ENCODE measurements around the gene AUTS2. TPM values are rescaled to one million over a fixed set of nuclear protein-coding genes. Genes with fewer than 3 reads are reported as not detected.
"Not testable (repeated sequence)": the region's sequence is repeated elsewhere in the genome, so short reads cannot be mapped to it uniquely, and the experiment has no call there.

The AUTS2 gene
- total and polyA plus RNA-seq, 10 donors: 6.1 to 54.8 (median 29.1) TPM

DNA sequence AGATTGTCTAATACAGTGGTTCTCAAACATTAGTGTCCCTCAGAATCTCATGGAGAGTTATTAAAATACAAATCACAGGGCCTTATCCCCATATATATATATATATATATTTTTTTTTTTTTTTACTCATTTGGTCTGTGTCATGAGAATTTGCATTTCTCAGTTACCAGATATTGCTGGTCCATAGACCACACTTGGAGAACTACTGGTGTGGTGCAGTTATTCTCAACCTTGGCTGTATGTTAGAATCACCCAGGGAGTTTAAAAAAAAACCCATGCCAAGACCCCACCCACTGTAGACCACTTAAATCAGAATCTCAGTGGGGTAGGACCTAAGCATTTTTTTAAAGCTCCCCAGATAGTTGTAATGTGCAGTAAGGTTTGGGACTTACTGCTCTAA, 179.9 kb downstream of the AUTS2 start:
- no peak for DNase-seq
- Histone ChIP-seq H3K4me3 (no peak overlapping the region), H3K27ac (no peak overlapping the region), H3K9me3 (no peaks in the 10 kb centered on the region), H3K4me1 (no peaks in the 10 kb centered on the region), H3K27me3 (replicated peaks in 1 of 7) (no peaks in the 10 kb centered on the region), H3K36me3 (no peaks in the 10 kb centered on the region)
- intact Hi-C loops (cut with DNase I; ENCODE audit: low total_unique reads): no loop called here
- TF ChIP-seq POLR2AphosphoS5 (IDR thresholded peaks at IDR 0.05) (no peak), POLR2A (IDR thresholded peaks at IDR 0.05) (no peak)
- TF ChIP-seq, protein P1, sequence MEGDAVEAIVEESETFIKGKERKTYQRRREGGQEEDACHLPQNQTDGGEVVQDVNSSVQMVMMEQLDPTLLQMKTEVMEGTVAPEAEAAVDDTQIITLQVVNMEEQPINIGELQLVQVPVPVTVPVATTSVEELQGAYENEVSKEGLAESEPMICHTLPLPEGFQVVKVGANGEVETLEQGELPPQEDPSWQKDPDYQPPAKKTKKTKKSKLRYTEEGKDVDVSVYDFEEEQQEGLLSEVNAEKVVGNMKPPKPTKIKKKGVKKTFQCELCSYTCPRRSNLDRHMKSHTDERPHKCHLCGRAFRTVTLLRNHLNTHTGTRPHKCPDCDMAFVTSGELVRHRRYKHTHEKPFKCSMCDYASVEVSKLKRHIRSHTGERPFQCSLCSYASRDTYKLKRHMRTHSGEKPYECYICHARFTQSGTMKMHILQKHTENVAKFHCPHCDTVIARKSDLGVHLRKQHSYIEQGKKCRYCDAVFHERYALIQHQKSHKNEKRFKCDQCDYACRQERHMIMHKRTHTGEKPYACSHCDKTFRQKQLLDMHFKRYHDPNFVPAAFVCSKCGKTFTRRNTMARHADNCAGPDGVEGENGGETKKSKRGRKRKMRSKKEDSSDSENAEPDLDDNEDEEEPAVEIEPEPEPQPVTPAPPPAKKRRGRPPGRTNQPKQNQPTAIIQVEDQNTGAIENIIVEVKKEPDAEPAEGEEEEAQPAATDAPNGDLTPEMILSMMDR (IDR thresholded peaks at IDR 0.05 in 8 of 11, conservative IDR thresholded peaks at IDR 0.05 in 3 of 11): no peak

DNA sequence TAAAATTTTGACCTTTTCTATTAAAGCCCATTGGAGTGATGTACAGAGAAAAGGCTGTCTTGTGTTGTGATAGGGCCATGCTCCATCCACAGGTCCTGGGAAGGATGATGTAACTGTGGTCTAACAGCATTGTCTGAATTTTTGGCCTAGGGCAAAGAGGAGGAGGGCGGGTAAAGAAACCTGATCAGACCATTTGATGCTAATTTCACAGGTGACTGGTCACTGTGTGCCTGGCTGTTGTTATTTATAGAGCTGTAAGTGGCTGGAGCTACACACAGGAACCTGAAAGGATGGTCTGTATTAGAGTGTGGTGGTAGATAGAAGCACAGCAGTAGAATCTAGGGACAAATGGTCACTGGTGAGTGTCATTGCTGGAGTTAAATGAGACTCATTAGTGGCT, 182.1 kb downstream of the AUTS2 start:
- no peaks in the 10 kb centered on the region for H3K27me3 ChIP-seq (replicated peaks in 1 of 7)
- H3K9me3 ChIP-seq: no peaks in the 10 kb centered on the region
- no peak for DNase-seq
- TF ChIP-seq POLR2A (IDR thresholded peaks at IDR 0.05) (no peak), POLR2AphosphoS5 (IDR thresholded peaks at IDR 0.05) (no peak)
- TF ChIP-seq, protein P1 (IDR thresholded peaks at IDR 0.05 in 8 of 11, conservative IDR thresholded peaks at IDR 0.05 in 3 of 11): no peak
- intact Hi-C loops (cut with DNase I; ENCODE audit: low total_unique reads): no loop called here
- 83 to 100% (median 91%) methylated on average over 1 of the region's 1 CpG for WGBS, 5 donors
- H3K36me3 ChIP-seq: no peaks in the 10 kb centered on the region
- no peaks in the 10 kb centered on the region for H3K4me1 ChIP-seq
- H3K27ac ChIP-seq: no peak overlapping the region
- no peak overlapping the region for H3K4me3 ChIP-seq

DNA sequence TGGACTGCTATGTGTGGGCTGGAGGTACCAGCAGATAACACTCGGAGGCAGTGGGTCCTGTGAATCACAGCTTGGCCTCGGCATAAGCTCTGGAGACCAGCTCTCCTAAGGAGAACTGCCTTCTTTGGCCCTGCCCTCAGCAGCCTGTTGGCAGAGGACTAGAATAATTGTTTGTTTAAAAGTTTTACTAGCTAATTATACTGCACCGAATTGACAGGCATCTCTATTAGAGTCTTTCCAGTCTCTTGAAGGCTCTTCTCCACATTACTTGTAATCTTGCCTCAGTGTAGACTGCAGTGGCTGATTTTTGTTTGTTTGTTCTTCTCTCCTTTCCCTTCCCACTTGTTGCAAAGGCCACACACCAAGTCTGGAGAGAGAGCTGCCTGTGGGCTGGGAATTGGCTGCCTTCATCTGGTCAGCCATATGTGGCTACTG, 183.2 kb downstream of the AUTS2 start:
- peaks cover 0 to 7% (median 0%) of the 10 kb centered on the region in 8 donors for H3K9me3 ChIP-seq
- H3K27ac ChIP-seq: no peak overlapping the region
- DNase-seq: no peak
- intact Hi-C loops (cut with DNase I; ENCODE audit: low total_unique reads): no loop called here
- H3K4me1 ChIP-seq: no peaks in the 10 kb centered on the region
- no peak overlapping the region for H3K4me3 ChIP-seq
- no peak for TF ChIP-seq POLR2A (IDR thresholded peaks at IDR 0.05)
- TF ChIP-seq, protein P1 (IDR thresholded peaks at IDR 0.05 in 8 of 11, conservative IDR thresholded peaks at IDR 0.05 in 3 of 11): no peak
- no peak for TF ChIP-seq POLR2AphosphoS5 (IDR thresholded peaks at IDR 0.05)
- no peaks in the 10 kb centered on the region for H3K36me3 ChIP-seq
- H3K27me3 ChIP-seq (replicated peaks in 1 of 7): no peaks in the 10 kb centered on the region
- 66 to 90% (median 88%) methylated on average over 3 of the region's 3 CpGs for WGBS, 5 donors

DNA sequence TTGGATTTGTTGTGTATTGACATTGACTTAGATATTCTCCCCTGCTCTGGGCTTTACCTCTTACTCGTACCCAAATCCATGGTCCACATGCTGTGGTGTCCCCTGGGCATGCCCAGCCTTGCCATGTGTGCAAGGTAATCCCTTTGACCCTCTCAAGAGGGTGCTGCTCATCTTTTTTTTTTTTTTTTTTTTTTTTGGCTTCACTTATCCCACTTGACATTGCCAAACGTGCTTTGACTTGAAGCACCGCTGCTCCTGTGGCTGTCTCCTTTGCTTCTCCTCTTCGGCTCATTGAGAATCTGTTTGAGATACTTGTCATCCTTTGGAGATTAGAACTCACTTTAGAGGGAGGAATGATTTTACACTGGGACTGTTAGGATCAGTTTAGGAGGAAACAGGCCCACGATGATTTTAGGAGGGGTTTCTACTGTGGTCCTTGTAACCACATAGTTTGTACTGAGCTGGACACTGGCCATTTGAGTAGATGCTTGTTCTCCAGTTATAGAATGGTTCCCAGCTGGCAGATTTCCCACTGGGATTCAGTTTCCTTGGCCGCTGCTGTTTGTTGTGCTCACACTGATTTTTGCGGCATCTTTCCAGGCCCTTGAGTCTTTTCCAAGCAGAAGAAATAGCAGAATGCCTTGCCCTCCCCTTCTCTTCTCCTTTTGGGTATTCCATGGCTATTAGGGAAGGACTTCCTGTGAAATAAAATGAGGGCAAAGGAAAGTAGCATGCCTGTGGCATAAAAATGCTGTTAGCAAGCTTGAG, 184.8 kb downstream of the AUTS2 start:
- 75 to 94% (median 84%) methylated on average over 7 of the region's 7 CpGs for WGBS, 5 donors
- TF ChIP-seq POLR2AphosphoS5 (IDR thresholded peaks at IDR 0.05): no peak
- no peak for TF ChIP-seq POLR2A (IDR thresholded peaks at IDR 0.05)
- TF ChIP-seq, protein P1 (IDR thresholded peaks at IDR 0.05 in 8 of 11, conservative IDR thresholded peaks at IDR 0.05 in 3 of 11): no peak
- H3K27ac ChIP-seq: no peak overlapping the region
- intact Hi-C loops (cut with DNase I; ENCODE audit: low total_unique reads): no loop called here
- H3K9me3 ChIP-seq: peaks cover 0 to 7% (median 0%) of the 10 kb centered on the region in 8 donors
- H3K4me1 ChIP-seq: no peaks in the 10 kb centered on the region
- no peaks in the 10 kb centered on the region for H3K36me3 ChIP-seq
- H3K27me3 ChIP-seq (replicated peaks in 1 of 7): no peaks in the 10 kb centered on the region
- DNase-seq: no peak
- no peak overlapping the region for H3K4me3 ChIP-seq

DNA sequence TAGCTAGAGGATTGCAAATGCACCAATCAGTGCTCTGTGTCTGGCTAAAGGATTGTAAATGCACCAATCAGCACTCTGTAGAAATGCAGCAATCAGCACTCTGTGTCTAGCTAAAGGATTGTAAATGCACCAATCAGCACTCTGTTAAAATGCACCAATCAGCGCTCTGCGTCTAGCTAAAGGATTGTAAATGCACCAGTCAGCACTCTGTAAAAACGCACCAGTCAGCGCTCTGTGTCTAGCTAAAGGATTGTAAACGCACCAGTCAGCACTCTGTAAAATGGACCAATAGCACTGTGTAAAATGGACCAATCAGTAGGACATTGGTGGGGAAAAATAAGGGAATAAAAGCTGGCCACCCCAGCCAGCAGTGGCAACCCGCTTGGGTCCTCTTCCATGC, 187.9 kb downstream of the AUTS2 start:
- H3K27me3 ChIP-seq (replicated peaks in 1 of 7); H3K27ac ChIP-seq; H3K36me3 ChIP-seq; H3K9me3 ChIP-seq; DNase-seq; H3K4me3 ChIP-seq; H3K4me1 ChIP-seq; intact Hi-C loops (cut with DNase I; ENCODE audit: low total_unique reads): not testable (repeated sequence)
- 94 to 96% (median 96%) methylated on average over 6 of the region's 6 CpGs for WGBS, 5 donors

Measured in spleen (tissue), 11 donors.